Measurements from ENCODE around the gene SLC44A2.

The SLC44A2 gene

GRCh38 chr19:10685210-10685609 is 59.9 kb downstream of the SLC44A2 start:
- Histone ChIP-seq H3K14ac (ENCODE audit: low read length) (no peak overlapping the region), H2AFZ (ENCODE audit: low read length) (no peak overlapping the region), H3K79me1 (ENCODE audit: low read depth, low read length) (peaks cover 52% of the 10 kb centered on the region), H2AK5ac (ENCODE audit: low read depth, low read length) (no peak overlapping the region), H2BK12ac (ENCODE audit: low read length) (no peak overlapping the region), H4K8ac (ENCODE audit: low read depth, low read length) (no peak overlapping the region), H4K91ac (ENCODE audit: low read depth, low read length, poor library complexity) (no peak overlapping the region), H3K4me2 (ENCODE audit: insufficient read depth, low read length, poor library complexity, severe bottlenecking) (no peak overlapping the region), H2BK5ac (ENCODE audit: low read length) (no peak overlapping the region), H3K27ac (replicated peaks; ENCODE audit: low read length) (no peak overlapping the region), H3K4me1 (ENCODE audit: control insufficient read depth in 2 of 2, insufficient read depth in 1 of 2, low read depth in 1 of 2, low read length in 2 of 2) (no peaks in the 10 kb centered on the region), H3K27me3 (ENCODE audit: control insufficient read depth in 3 of 3, insufficient read depth in 3 of 3, low read depth in 1 of 3, low read length in 3 of 3) (no peaks in the 10 kb centered on the region), H3K36me3 (replicated peaks in 1 of 2; ENCODE audit: control insufficient read depth in 2 of 2, insufficient read depth in 2 of 2, low read length in 2 of 2) (peaks cover 86 to 100% of the 10 kb centered on the region in 2 donors), H3K4ac (ENCODE audit: low read length) (no peak overlapping the region), H2BK120ac (ENCODE audit: low read depth, low read length) (no peak overlapping the region), H3K18ac (ENCODE audit: low read length) (no peak overlapping the region), H2BK15ac (ENCODE audit: low read length) (no peak overlapping the region), H3K9ac (ENCODE audit: low read depth, low read length, poor library complexity) (no peak overlapping the region), H3K23ac (ENCODE audit: low read depth, low read length, poor library complexity) (no peak overlapping the region), H3K9me3 (replicated peaks in 1 of 2; ENCODE audit: control insufficient read depth in 2 of 2, insufficient read depth in 1 of 2, low read depth in 1 of 2, low read length in 2 of 2) (peaks cover 0 to 2% of the 10 kb centered on the region in 2 donors), H3K4me3 (ENCODE audit: low read length in 2 of 2) (no peak overlapping the region)
- no peak for DNase-seq (ENCODE audit: low spot score)
- no CpG with 5 or more reads among the region's 5 CpGs for WGBS, 2 donors (ENCODE audit: extremely low coverage in 2 of 2, insufficient read length in 2 of 2, insufficient replicate concordance in 1 of 2)

- Histone ChIP-seq H3K27ac (replicated peaks; ENCODE audit: low read length) (no peak overlapping the region), H3K9me3 (replicated peaks in 1 of 2; ENCODE audit: control insufficient read depth in 2 of 2, insufficient read depth in 1 of 2, low read depth in 1 of 2, low read length in 2 of 2) (no peaks in the 10 kb centered on the region), H3K14ac (ENCODE audit: low read length) (no peak overlapping the region), H2BK120ac (ENCODE audit: low read depth, low read length) (no peak overlapping the region), H3K23ac (ENCODE audit: low read depth, low read length, poor library complexity) (peak overlapping the region; percentile 47), H3K4me2 (ENCODE audit: insufficient read depth, low read length, poor library complexity, severe bottlenecking) (no peak overlapping the region), H3K18ac (ENCODE audit: low read length) (peak overlapping the region; percentile 31), H2BK15ac (ENCODE audit: low read length) (no peak overlapping the region), H3K79me1 (ENCODE audit: low read depth, low read length) (peaks cover 43% of the 10 kb centered on the region), H4K91ac (ENCODE audit: low read depth, low read length, poor library complexity) (no peak overlapping the region), H3K27me3 (ENCODE audit: control insufficient read depth in 3 of 3, insufficient read depth in 3 of 3, low read depth in 1 of 3, low read length in 3 of 3) (no peaks in the 10 kb centered on the region), H2AK5ac (ENCODE audit: low read depth, low read length) (no peak overlapping the region), H3K4me1 (ENCODE audit: control insufficient read depth in 2 of 2, insufficient read depth in 1 of 2, low read depth in 1 of 2, low read length in 2 of 2) (no peaks in the 10 kb centered on the region), H3K4ac (ENCODE audit: low read length) (no peak overlapping the region), H3K4me3 (ENCODE audit: low read length in 2 of 2) (no peak overlapping the region), H3K9ac (ENCODE audit: low read depth, low read length, poor library complexity) (no peak overlapping the region), H2BK12ac (ENCODE audit: low read length) (no peak overlapping the region), H2AFZ (ENCODE audit: low read length) (no peak overlapping the region), H2BK5ac (ENCODE audit: low read length) (no peak overlapping the region), H3K36me3 (replicated peaks in 1 of 2; ENCODE audit: control insufficient read depth in 2 of 2, insufficient read depth in 2 of 2, low read length in 2 of 2) (peaks cover 86 to 100% of the 10 kb centered on the region in 2 donors), H4K8ac (ENCODE audit: low read depth, low read length) (peak overlapping the region; percentile 57)
- no peak for DNase-seq (ENCODE audit: low spot score)
- no CpG with 5 or more reads among the region's 10 CpGs for WGBS, 2 donors (ENCODE audit: extremely low coverage in 2 of 2, insufficient read length in 2 of 2, insufficient replicate concordance in 1 of 2)
Measured at GRCh38 chr19:10686193-10686592, 60.8 kb downstream of the SLC44A2 start.

DNA sequence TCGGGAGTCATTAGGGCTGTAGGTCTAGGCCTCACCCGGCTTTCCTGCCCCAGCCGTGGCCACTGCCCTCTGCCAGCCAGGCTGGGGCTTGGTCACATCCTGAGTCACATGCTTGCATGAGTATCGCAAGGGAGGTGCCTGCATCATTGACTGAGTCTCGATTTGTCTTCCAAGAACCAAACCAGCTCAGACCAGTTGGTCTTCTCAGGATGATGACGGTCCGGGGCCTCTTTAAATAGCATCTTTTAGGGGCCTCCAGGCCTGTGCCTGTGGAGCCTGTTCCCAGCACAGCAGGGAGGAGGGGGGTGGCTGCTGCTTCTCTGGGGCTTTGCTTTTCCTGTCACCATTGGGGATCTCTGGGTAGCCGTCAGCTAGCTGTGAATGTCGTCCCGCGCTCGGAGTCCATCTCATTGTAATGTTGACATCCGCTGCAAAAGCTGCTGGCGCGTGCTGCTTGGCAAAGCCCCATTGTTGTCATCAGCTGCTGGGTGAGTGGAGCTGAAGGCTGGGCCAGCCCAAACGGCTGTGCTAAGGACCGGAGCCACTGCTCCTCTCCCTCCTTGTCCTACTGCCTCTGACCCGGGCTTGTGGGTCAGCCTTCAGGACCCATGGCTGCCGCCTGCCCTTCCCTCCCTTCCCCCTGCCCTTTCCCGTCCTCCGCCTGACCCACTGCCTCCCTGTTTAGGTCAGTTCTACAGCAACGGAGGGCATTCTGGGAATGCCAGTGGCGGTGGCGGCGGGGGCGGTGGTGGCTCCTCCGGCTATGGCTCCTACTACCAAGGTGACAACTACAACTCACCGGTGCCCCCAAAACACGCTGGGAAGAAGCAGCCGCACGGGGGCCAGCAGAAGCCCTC is 61.5 kb downstream of the SLC44A2 start:
- H2BK15ac ChIP-seq (ENCODE audit: low read length), result no peak overlapping the region
- peaks cover 87 to 100% of the 10 kb centered on the region in 2 donors for H3K36me3 ChIP-seq (replicated peaks in 1 of 2; ENCODE audit: control insufficient read depth in 2 of 2, insufficient read depth in 2 of 2, low read length in 2 of 2)
- H3K9me3 ChIP-seq (replicated peaks in 1 of 2; ENCODE audit: control insufficient read depth in 2 of 2, insufficient read depth in 1 of 2, low read depth in 1 of 2, low read length in 2 of 2), result no peaks in the 10 kb centered on the region
- no peak overlapping the region for H3K4me3 ChIP-seq (ENCODE audit: low read length in 2 of 2)
- peak overlapping the region; percentile 57 for H4K8ac ChIP-seq (ENCODE audit: low read depth, low read length)
- WGBS, 2 donors (ENCODE audit: extremely low coverage in 2 of 2, insufficient read length in 2 of 2, insufficient replicate concordance in 1 of 2), result no CpG with 5 or more reads among the region's 31 CpGs
- H3K23ac ChIP-seq (ENCODE audit: low read depth, low read length, poor library complexity), result peak overlapping the region; percentile 47
- no peak overlapping the region for H3K4ac ChIP-seq (ENCODE audit: low read length)
- H3K79me1 ChIP-seq (ENCODE audit: low read depth, low read length), result peaks cover 42% of the 10 kb centered on the region
- no peak overlapping the region for H3K27ac ChIP-seq (replicated peaks; ENCODE audit: low read length)
- no peak overlapping the region for H2BK120ac ChIP-seq (ENCODE audit: low read depth, low read length)
- H3K9ac ChIP-seq (ENCODE audit: low read depth, low read length, poor library complexity), result peak overlapping the region; percentile 0
- no peaks in the 10 kb centered on the region for H3K4me1 ChIP-seq (ENCODE audit: control insufficient read depth in 2 of 2, insufficient read depth in 1 of 2, low read depth in 1 of 2, low read length in 2 of 2)
- H2BK12ac ChIP-seq (ENCODE audit: low read length), result no peak overlapping the region
- peak overlapping the region; percentile 31 for H3K18ac ChIP-seq (ENCODE audit: low read length)
- H2BK5ac ChIP-seq (ENCODE audit: low read length), result no peak overlapping the region
- no peak for DNase-seq (ENCODE audit: low spot score)
- H2AK5ac ChIP-seq (ENCODE audit: low read depth, low read length), result no peak overlapping the region
- H2AFZ ChIP-seq (ENCODE audit: low read length), result no peak overlapping the region
- no peak overlapping the region for H4K91ac ChIP-seq (ENCODE audit: low read depth, low read length, poor library complexity)
- no peak overlapping the region for H3K4me2 ChIP-seq (ENCODE audit: insufficient read depth, low read length, poor library complexity, severe bottlenecking)
- no peak overlapping the region for H3K14ac ChIP-seq (ENCODE audit: low read length)
- H3K27me3 ChIP-seq (ENCODE audit: control insufficient read depth in 3 of 3, insufficient read depth in 3 of 3, low read depth in 1 of 3, low read length in 3 of 3), result no peaks in the 10 kb centered on the region

GRCh38 chr19:10687518-10688288 is 62.4 kb downstream of the SLC44A2 start:
- Histone ChIP-seq H2AFZ (ENCODE audit: low read length) (no peak overlapping the region), H3K4me2 (ENCODE audit: insufficient read depth, low read length, poor library complexity, severe bottlenecking) (no peak overlapping the region), H3K4me3 (ENCODE audit: low read length in 2 of 2) (no peak overlapping the region), H3K27me3 (ENCODE audit: control insufficient read depth in 3 of 3, insufficient read depth in 3 of 3, low read depth in 1 of 3, low read length in 3 of 3) (no peaks in the 10 kb centered on the region), H3K23ac (ENCODE audit: low read depth, low read length, poor library complexity) (no peak overlapping the region), H3K4me1 (ENCODE audit: control insufficient read depth in 2 of 2, insufficient read depth in 1 of 2, low read depth in 1 of 2, low read length in 2 of 2) (no peaks in the 10 kb centered on the region), H2BK15ac (ENCODE audit: low read length) (no peak overlapping the region), H4K91ac (ENCODE audit: low read depth, low read length, poor library complexity) (no peak overlapping the region), H2AK5ac (ENCODE audit: low read depth, low read length) (no peak overlapping the region), H4K8ac (ENCODE audit: low read depth, low read length) (no peak overlapping the region), H2BK12ac (ENCODE audit: low read length) (no peak overlapping the region), H2BK5ac (ENCODE audit: low read length) (no peak overlapping the region), H3K14ac (ENCODE audit: low read length) (no peak overlapping the region), H3K18ac (ENCODE audit: low read length) (no peak overlapping the region), H3K27ac (replicated peaks; ENCODE audit: low read length) (no peak overlapping the region), H2BK120ac (ENCODE audit: low read depth, low read length) (no peak overlapping the region), H3K9me3 (replicated peaks in 1 of 2; ENCODE audit: control insufficient read depth in 2 of 2, insufficient read depth in 1 of 2, low read depth in 1 of 2, low read length in 2 of 2) (no peaks in the 10 kb centered on the region), H3K79me1 (ENCODE audit: low read depth, low read length) (peaks cover 35% of the 10 kb centered on the region), H3K4ac (ENCODE audit: low read length) (peak overlapping the region; percentile 37), H3K9ac (ENCODE audit: low read depth, low read length, poor library complexity) (no peak overlapping the region), H3K36me3 (replicated peaks in 1 of 2; ENCODE audit: control insufficient read depth in 2 of 2, insufficient read depth in 2 of 2, low read length in 2 of 2) (peaks cover 87 to 100% of the 10 kb centered on the region in 2 donors)
- no peak for DNase-seq (ENCODE audit: low spot score)
- WGBS, 2 donors (ENCODE audit: extremely low coverage in 2 of 2, insufficient read length in 2 of 2, insufficient replicate concordance in 1 of 2), result no CpG with 5 or more reads among the region's 25 CpGs

Measured in neuronal stem cell (in vitro differentiated cells).